Esophagus squamous epithelium (tissue), 5 donors: ENCODE results near the gene RTL10. TPM values are rescaled to one million over a fixed set of nuclear protein-coding genes. Genes with fewer than 3 reads are reported as not detected.
A peak's percentile ranks its signal among the peaks of the same experiment; 100 is the strongest.

Source experiments
- DNase-seq: peaks from one replicate; lab custom pipeline; 2025; lab: John Stamatoyannopoulos, UW
- H3K27ac ChIP-seq, 4 donors: fragments of 200-600 bp; sonication (generic); one replicate each; pipeline ENCODE4 v1.5.1; 2016 to 2019; ENCODE audit warnings: mild to moderate bottlenecking in 1 of 4
- H3K27me3 ChIP-seq, 4 donors: fragments of 200-600 bp; sonication (generic); 1 replicate in 3 of 4; 2 replicates in 1 of 4; pipeline versions ENCODE4 v1.5.1 to v1.6.0; 2017 to 2021; ENCODE audit warnings: antibody characterized with exemption in 1 of 4
- H3K36me3 ChIP-seq, 3 donors: fragments of 200-600 bp; sonication (generic); one replicate each; pipeline ENCODE4 v1.5.1; 2016 to 2019
- H3K4me1 ChIP-seq, 3 donors: fragments of 200-600 bp; sonication (generic); one replicate each; pipeline ENCODE4 v1.5.1; 2017 to 2019
- H3K4me3 ChIP-seq, 4 donors: fragments of 200-600 bp; sonication (generic); 1 replicate in 3 of 4; 2 replicates in 1 of 4; pipeline ENCODE4 v1.5.1; 2016 to 2019; ENCODE audit warnings: mild to moderate bottlenecking in 2 of 4, moderate library complexity in 1 of 4
- H3K9me3 ChIP-seq, 3 donors: fragments of 200-600 bp; sonication (generic); one replicate each; pipeline ENCODE4 v1.5.1; 2016 to 2019
- POLR2A ChIP-seq, 4 donors: fragments of 450-650 bp; IDR thresholded peaks; one replicate each; pipeline ENCODE4 v1.6.1; 2017; ENCODE audit warnings: antibody characterized with exemption in 4 of 4, mild to moderate bottlenecking in 4 of 4, moderate library complexity in 3 of 4
- WGBS, 2 donors: methylation state at CpG; one replicate each; pipeline ENCODE4 v1.1.5; 2018; 5-methylcytosine and 5-hydroxymethylcytosine counted together
- intact Hi-C: fragments of 100-400 bp; cut with DNase I; formaldehyde crosslinking; loops from one replicate; pipeline ENCODE4 v1.15.0; 2022
- total RNA-seq, 4 donors: library from RNA; depleted of rRNA; stranded (reverse); fragments of >200 nt; gene quantifications; one replicate each; pipeline ENCODE4 v1.1.0, GENCODE V29; 2016
- TF ChIP-seq, protein P1 (sequence below), 6 experiments: fragments of 450-650 bp in 4 of 6; fragments of 200-600 bp in 2 of 6; sonication (generic) in 2 of 6; IDR thresholded peaks; one replicate each; pipeline ENCODE4 v1.5.1; 2016 to 2019; ENCODE audit warnings: antibody characterized with exemption in 6 of 6, mild to moderate bottlenecking in 4 of 6, moderate library complexity in 4 of 6
- donor health status: DM: yes; HTN: yes; CAD: no.

The RTL10 gene
- total RNA-seq, 4 donors from 2014 or later: 9.4 to 18.2 (median 11.4) TPM

DNA sequence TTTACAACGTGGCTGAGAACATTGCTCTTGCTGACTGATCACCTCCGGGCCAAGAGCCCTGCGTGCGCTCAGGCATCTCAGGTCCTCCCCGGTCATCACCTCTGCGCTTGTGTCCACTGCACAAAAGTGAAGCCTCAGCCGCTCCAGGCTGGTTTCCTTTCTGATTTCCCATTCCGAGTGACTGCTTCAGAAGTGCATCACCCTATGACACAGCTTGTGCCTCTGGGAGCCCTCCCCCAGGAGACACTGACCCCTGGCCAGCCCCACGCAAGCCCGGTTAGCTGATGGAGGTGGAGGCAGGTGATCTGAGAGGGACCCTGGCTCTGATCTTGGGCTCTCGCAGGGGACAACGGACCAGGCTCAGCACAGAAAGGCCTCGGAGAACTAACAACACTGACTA is 38.3 kb upstream of the RTL10 start:
- no peak for DNase-seq
- Histone ChIP-seq H3K27ac (no peak overlapping the region), H3K4me3 (no peak overlapping the region)

DNA sequence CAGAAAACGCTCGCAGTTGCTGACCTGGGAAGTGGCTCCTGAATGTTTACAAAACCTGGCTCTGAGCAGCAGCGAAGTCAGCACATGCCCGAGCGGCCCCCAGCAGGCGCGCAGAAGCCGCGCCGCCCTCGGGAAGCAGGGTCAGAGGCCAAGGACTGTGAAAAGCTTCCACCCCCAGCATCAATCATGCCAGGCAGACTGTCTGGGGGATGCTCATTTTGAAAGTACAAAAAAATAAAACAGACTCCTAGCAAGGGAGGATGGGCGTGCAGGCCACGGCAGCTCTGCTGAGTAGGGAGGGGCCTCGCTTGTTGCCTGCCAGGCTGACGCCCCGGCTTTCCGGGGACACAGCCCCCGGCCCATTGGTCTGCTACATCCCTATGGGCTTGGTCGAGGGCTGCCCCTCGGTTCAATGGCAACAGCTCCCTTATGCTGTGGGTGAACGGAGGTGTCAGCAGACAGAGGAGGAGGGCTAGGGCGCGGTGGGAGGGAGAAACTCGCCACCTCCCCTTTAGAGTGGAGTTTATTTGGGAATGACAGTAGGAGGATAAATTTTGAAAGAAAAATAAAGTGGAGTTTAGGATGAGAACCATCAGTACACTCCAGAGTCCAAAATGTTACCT is 37.7 kb upstream of the RTL10 start:
- Histone ChIP-seq H3K36me3 (peaks cover 0 to 47% (median 8%) of the 10 kb centered on the region in 3 donors), H3K9me3 (no peaks in the 10 kb centered on the region), H3K4me3 (peak overlapping the region in 3 of 4 donors; percentile 15 to 44 (median 22)), H3K27me3 (no peaks in the 10 kb centered on the region), H3K27ac (peak overlapping the region; percentile 30 to 73 (median 52)), H3K4me1 (peaks cover 17 to 45% (median 19%) of the 10 kb centered on the region in 3 donors)
- intact Hi-C loops: no loop called here
- no peak for DNase-seq
- 30 to 44% methylated on average over 14 to 16 of the region's 24 CpGs for WGBS, 2 donors
- TF ChIP-seq, protein P1, sequence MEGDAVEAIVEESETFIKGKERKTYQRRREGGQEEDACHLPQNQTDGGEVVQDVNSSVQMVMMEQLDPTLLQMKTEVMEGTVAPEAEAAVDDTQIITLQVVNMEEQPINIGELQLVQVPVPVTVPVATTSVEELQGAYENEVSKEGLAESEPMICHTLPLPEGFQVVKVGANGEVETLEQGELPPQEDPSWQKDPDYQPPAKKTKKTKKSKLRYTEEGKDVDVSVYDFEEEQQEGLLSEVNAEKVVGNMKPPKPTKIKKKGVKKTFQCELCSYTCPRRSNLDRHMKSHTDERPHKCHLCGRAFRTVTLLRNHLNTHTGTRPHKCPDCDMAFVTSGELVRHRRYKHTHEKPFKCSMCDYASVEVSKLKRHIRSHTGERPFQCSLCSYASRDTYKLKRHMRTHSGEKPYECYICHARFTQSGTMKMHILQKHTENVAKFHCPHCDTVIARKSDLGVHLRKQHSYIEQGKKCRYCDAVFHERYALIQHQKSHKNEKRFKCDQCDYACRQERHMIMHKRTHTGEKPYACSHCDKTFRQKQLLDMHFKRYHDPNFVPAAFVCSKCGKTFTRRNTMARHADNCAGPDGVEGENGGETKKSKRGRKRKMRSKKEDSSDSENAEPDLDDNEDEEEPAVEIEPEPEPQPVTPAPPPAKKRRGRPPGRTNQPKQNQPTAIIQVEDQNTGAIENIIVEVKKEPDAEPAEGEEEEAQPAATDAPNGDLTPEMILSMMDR (IDR thresholded peaks at IDR 0.05): no peak
- no peak for TF ChIP-seq POLR2A (IDR thresholded peaks at IDR 0.05)

More for the DNA sequence above, 38.3 kb upstream of the RTL10 start:
- Histone ChIP-seq H3K9me3 (no peaks in the 10 kb centered on the region), H3K4me1 (peaks cover 17 to 39% (median 19%) of the 10 kb centered on the region in 3 donors), H3K27me3 (no peaks in the 10 kb centered on the region), H3K36me3 (peaks cover 2 to 53% (median 8%) of the 10 kb centered on the region in 3 donors)
- intact Hi-C loops: no loop called here
- WGBS, 2 donors: 83% methylated on average over 8 to 11 of the region's 13 CpGs
- TF ChIP-seq, protein P1 (IDR thresholded peaks at IDR 0.05): no peak
- TF ChIP-seq POLR2A (IDR thresholded peaks at IDR 0.05): no peak

DNA sequence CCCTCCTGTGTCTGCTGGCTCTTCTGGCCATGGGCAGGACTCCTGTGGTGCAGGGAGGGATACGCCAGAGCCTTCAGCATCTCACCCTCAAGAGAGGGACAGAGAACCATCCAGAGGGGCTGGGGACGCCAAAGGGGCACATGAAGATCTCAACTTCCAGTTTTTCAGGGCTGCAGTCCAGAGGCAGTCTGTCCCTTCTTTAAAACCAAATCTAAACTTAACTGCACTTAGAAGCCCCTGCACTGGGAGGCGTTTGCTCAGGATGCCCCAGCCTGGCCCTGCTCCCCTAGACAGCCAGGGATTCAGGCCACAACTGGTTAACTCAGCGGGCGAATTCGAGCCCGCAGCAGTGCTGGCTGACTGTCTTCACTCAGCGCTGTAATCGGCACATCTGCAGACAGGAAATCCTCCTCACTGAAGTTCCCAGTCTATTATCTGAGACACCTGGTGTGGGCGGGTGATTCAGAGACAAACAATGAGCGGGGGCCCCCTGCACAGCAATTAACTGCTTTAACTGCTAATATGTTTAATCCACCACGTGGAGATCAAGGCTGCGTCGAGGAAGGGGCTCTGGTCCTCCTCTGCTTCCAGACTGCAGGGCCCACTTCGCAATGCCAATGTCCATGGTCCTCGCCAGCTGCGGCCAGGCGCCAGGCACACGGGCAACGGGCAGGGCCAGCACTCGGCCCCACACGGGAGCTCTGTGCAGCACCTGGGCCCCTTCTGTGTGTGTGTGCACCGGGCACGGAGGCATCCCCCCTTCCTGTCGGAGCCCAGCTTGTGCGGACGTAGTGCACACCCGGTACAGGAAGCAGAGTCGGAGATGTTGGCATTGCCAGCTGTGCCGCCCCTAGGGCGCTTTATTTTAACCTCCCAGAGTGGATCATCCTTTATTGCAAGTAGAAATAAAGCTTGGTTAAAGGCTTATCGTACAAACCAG is 36.9 kb upstream of the RTL10 start:
- 10 to 17% methylated on average over 11 to 15 of the region's 32 CpGs for WGBS, 2 donors
- no peaks in the 10 kb centered on the region for H3K27me3 ChIP-seq
- peak overlapping the region in 3 of 4 donors; percentile 15 to 44 (median 22) for H3K4me3 ChIP-seq
- no peaks in the 10 kb centered on the region for H3K9me3 ChIP-seq
- H3K4me1 ChIP-seq: peaks cover 19 to 53% (median 22%) of the 10 kb centered on the region in 3 donors
- H3K36me3 ChIP-seq: peaks cover 0 to 39% (median 8%) of the 10 kb centered on the region in 3 donors
- peak overlapping the region; percentile 30 to 73 (median 52) for H3K27ac ChIP-seq
- TF ChIP-seq, protein P1 (IDR thresholded peaks at IDR 0.05): no peak
- no peak for TF ChIP-seq POLR2A (IDR thresholded peaks at IDR 0.05)
- no peak for DNase-seq
- intact Hi-C loops: no loop called here

DNA sequence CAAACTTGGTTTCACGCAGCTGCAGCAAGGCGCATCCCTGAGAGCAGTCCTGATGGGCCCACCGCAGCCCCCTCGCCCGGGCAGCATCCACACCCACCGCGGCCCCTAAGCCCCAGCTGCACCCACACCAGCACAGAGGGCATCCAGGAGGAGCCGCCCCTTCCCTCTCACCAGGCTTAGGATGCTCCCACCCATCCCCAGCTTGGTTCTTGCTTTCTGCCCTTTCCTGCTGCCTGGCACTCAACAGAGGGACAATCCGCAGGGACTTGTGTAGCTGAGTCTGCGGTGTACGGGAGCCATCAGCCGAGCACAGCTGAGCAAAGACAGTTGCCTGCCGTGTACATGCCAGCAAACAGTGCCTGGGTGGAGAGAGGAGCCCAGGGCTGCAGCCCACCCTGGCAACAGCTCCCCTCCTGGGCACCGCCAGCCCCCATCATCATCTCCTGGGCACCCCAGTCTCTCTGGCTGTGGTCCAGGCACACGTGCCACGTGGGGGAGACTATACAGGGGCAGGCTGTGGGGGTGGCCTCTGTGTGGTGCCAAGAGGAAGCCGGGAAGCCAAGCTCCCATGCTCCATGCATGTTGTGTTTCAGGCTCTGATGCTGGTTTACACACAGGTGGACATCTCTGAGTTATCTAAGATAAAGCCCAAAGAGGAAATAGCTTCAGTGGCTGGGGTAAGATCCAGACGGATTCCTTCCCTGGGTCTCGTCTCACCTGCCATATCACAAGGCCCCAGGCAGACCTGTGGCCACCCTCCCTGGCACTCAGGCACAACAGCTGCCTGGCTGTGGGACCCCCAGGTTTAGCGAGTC is 36.0 kb upstream of the RTL10 start:
- H3K4me3 ChIP-seq: no peak overlapping the region
- intact Hi-C loops: no loop called here
- H3K36me3 ChIP-seq: peaks cover 0 to 35% (median 6%) of the 10 kb centered on the region in 3 donors
- 77 to 85% methylated on average over 8 to 10 of the region's 20 CpGs for WGBS, 2 donors
- no peaks in the 10 kb centered on the region for H3K27me3 ChIP-seq
- peak overlapping the region in 2 of 4 donors; percentile 59 to 73 for H3K27ac ChIP-seq
- TF ChIP-seq POLR2A (IDR thresholded peaks at IDR 0.05): no peak
- TF ChIP-seq, protein P1 (IDR thresholded peaks at IDR 0.05): no peak
- no peaks in the 10 kb centered on the region for H3K9me3 ChIP-seq
- no peak for DNase-seq
- peaks cover 24 to 61% (median 28%) of the 10 kb centered on the region in 3 donors for H3K4me1 ChIP-seq
